Activated naive CD4-positive, alpha-beta T cell treated with anti-CD3 and anti-CD28 coated beads for 36 hours (primary cell): ENCODE data around the gene EIF5A. TPM values are rescaled to one million over a fixed set of nuclear protein-coding genes. Genes with fewer than 3 reads are reported as not detected.

ENCODE experiments used
- CTCF ChIA-PET: fragments of 350-600 bp; sonication (Branson Sonifier 250); formaldehyde crosslinking; loops from one replicate; lab custom pipeline; 2021; ENCODE audit warnings: antibody characterized with exemption; lab: Charles Lee
- DNase-seq: peaks from one replicate; pipeline ENCODE4 v3.0.0-alpha.2; 2020
- H3K27ac Mint-ChIP-seq: one replicate; pipeline ENCODE4 v1.8.0; 2021; ENCODE audit warnings: mild to moderate bottlenecking, mixed read lengths
- H3K27me3 Mint-ChIP-seq: one replicate; pipeline ENCODE4 v1.8.0; 2021; ENCODE audit warnings: low read depth, mixed read lengths
- H3K36me3 Mint-ChIP-seq: one replicate; pipeline ENCODE4 v1.8.0; 2021; ENCODE audit warnings: low read depth, mixed read lengths
- H3K4me1 Mint-ChIP-seq: one replicate; pipeline ENCODE4 v1.8.0; 2021; ENCODE audit warnings: low read depth, mixed read lengths
- H3K4me3 Mint-ChIP-seq: one replicate; pipeline ENCODE4 v1.8.0; 2021; ENCODE audit warnings: mild to moderate bottlenecking, moderate library complexity, mixed read lengths
- H3K9me3 Mint-ChIP-seq: one replicate; pipeline ENCODE4 v1.8.0; 2021; ENCODE audit warnings: mixed read lengths
- intact Hi-C: fragments of 100-400 bp; cut with micrococcal nuclease; formaldehyde crosslinking; loops from one replicate; pipeline ENCODE4 v1.15.1; 2023
- total RNA-seq, 2 experiments: library from RNA; stranded (reverse); gene quantifications; one replicate each; pipeline ENCODE4 v1.2.3, GENCODE V29; 2021

The EIF5A gene
- total RNA-seq, 2 experiments from 2014 or later: 757 to 792 TPM

GRCh38 chr17:7341842-7342241, 34.4 kb downstream of the EIF5A start:
- intact Hi-C loops: no loop called here
- H3K36me3 Mint-ChIP-seq: peaks cover 38% of the 10 kb centered on the region
- no peak for DNase-seq
- peaks cover 26% of the 10 kb centered on the region for H3K4me1 Mint-ChIP-seq
- CTCF ChIA-PET: interaction anchor here (1.0 kb wide), 1 partner anchor 14 kb away, joined by 3 read pairs; no protein-coding TSS in a partner anchor
- no peak overlapping the region for H3K27ac Mint-ChIP-seq
- H3K9me3 Mint-ChIP-seq: no peaks in the 10 kb centered on the region
- no peaks in the 10 kb centered on the region for H3K27me3 Mint-ChIP-seq
- H3K4me3 Mint-ChIP-seq: no peak overlapping the region

- Mint-ChIP-seq H3K36me3 (peaks cover 34% of the 10 kb centered on the region), H3K4me1 (peaks cover 15% of the 10 kb centered on the region), H3K27me3 (no peaks in the 10 kb centered on the region), H3K27ac (no peak overlapping the region), H3K4me3 (no peak overlapping the region), H3K9me3 (no peaks in the 10 kb centered on the region)
- no peak for DNase-seq
- CTCF ChIA-PET: interaction anchor here (2.3 to 2.4 kb wide), 2 partner anchors 17 to 62 kb away, joined by 6 to 7 read pairs; partner anchors contain the start of gene SLC2A4
- intact Hi-C loops: no loop called here
Observed at GRCh38 chr17:7343250-7343649, 35.8 kb downstream of the EIF5A start.

GRCh38 chr17:7346761-7347614, 39.6 kb downstream of the EIF5A start:
- Mint-ChIP-seq H3K4me1 (peaks cover 21% of the 10 kb centered on the region), H3K27me3 (no peaks in the 10 kb centered on the region), H3K9me3 (no peaks in the 10 kb centered on the region), H3K4me3 (no peak overlapping the region), H3K36me3 (peaks cover 29% of the 10 kb centered on the region), H3K27ac (no peak overlapping the region)
- no peak for DNase-seq
- intact Hi-C loops: loop anchor here (1.0 kb wide), 2 partner anchors 23 to 67 kb away; no protein-coding TSS in a partner anchor
- CTCF ChIA-PET: interaction anchor here (0.6 to 3.5 kb wide), 6 partner anchors 10 to 29 kb away, joined by 3 to 15 read pairs (median 5); partner anchors contain the start of genes ACAP1 and NEURL4

GRCh38 chr17:7347630-7348477, 40.4 kb downstream of the EIF5A start:
- intact Hi-C loops: no loop called here
- H3K9me3 Mint-ChIP-seq: no peaks in the 10 kb centered on the region
- H3K27me3 Mint-ChIP-seq: no peaks in the 10 kb centered on the region
- peaks cover 25% of the 10 kb centered on the region for H3K36me3 Mint-ChIP-seq
- H3K4me3 Mint-ChIP-seq: no peak overlapping the region
- no peak for DNase-seq
- CTCF ChIA-PET: interaction anchor here (0.6 to 3.5 kb wide), 8 partner anchors 8 to 28 kb away, joined by 3 to 15 read pairs (median 3); partner anchors contain the start of genes ACAP1 and NEURL4
- H3K27ac Mint-ChIP-seq: no peak overlapping the region
- peaks cover 27% of the 10 kb centered on the region for H3K4me1 Mint-ChIP-seq

GRCh38 chr17:7348478-7349242, 41.2 kb downstream of the EIF5A start:
- H3K36me3 Mint-ChIP-seq: peaks cover 22% of the 10 kb centered on the region
- no peaks in the 10 kb centered on the region for H3K27me3 Mint-ChIP-seq
- H3K9me3 Mint-ChIP-seq: no peaks in the 10 kb centered on the region
- no peak for DNase-seq
- CTCF ChIA-PET: interaction anchor here (0.7 to 3.5 kb wide), 7 partner anchors 9 to 32 kb away, joined by 3 to 15 read pairs (median 3); partner anchors contain the start of gene ACAP1
- no peak overlapping the region for H3K27ac Mint-ChIP-seq
- H3K4me3 Mint-ChIP-seq: no peak overlapping the region
- intact Hi-C loops: no loop called here
- H3K4me1 Mint-ChIP-seq: peaks cover 28% of the 10 kb centered on the region

- no peaks in the 10 kb centered on the region for H3K9me3 Mint-ChIP-seq
- CTCF ChIA-PET: interaction anchor here (1.4 to 1.6 kb wide), 2 partner anchors 22 to 29 kb away, joined by 3 to 8 read pairs; no protein-coding TSS in a partner anchor
- intact Hi-C loops: loop anchor here (1.0 to 5.0 kb wide), 4 partner anchors 15 to 72 kb away; partner anchors contain the start of genes ACAP1, GPS2 and TMEM256
- H3K4me3 Mint-ChIP-seq: peak within 1 kb of the TSS; percentile 62
- H3K27me3 Mint-ChIP-seq: no peaks in the 10 kb centered on the region
- peaks cover 43% of the 10 kb centered on the region for H3K4me1 Mint-ChIP-seq
- DNase-seq: peak; percentile 76
- peaks cover 20% of the 10 kb centered on the region for H3K36me3 Mint-ChIP-seq
- H3K27ac Mint-ChIP-seq: peak within 1 kb of the TSS; percentile 51
Observed at GRCh38 chr17:7351665-7352502, 44.5 kb downstream of the EIF5A start, which contains the start of gene KCTD11. TSS of gene KCTD11 (plus strand) at chr17:7352162.

GRCh38 chr17:7352503-7352889, 45.1 kb downstream of the EIF5A start:
- H3K4me1 Mint-ChIP-seq: peaks cover 43% of the 10 kb centered on the region
- H3K36me3 Mint-ChIP-seq: peaks cover 16% of the 10 kb centered on the region
- no peak for DNase-seq
- CTCF ChIA-PET: interaction anchor here (1.4 to 4.4 kb wide), 2 partner anchors 84 to 88 kb away, joined by 4 to 34 read pairs; partner anchors contain the start of gene TMEM102
- intact Hi-C loops: loop anchor here (5.0 kb wide), 1 partner anchor 50 kb away; the partner anchor contains the start of gene TMEM256
- peak overlapping the region; percentile 62 for H3K4me3 Mint-ChIP-seq
- H3K27me3 Mint-ChIP-seq: no peaks in the 10 kb centered on the region
- H3K9me3 Mint-ChIP-seq: no peaks in the 10 kb centered on the region
- H3K27ac Mint-ChIP-seq: peak overlapping the region; percentile 51

GRCh38 chr17:7352910-7353635, 45.6 kb downstream of the EIF5A start:
- Mint-ChIP-seq H3K4me1 (peaks cover 43% of the 10 kb centered on the region), H3K9me3 (no peaks in the 10 kb centered on the region), H3K36me3 (peaks cover 14% of the 10 kb centered on the region), H3K4me3 (peak overlapping the region; percentile 62), H3K27me3 (no peaks in the 10 kb centered on the region), H3K27ac (peak overlapping the region; percentile 51)
- CTCF ChIA-PET: interaction anchor here (0.8 to 4.4 kb wide), 6 partner anchors 8 to 236 kb away, joined by 3 to 34 read pairs (median 4); partner anchors contain the start of genes ACAP1, SENP3 and TMEM102
- DNase-seq: no peak
- intact Hi-C loops: loop anchor here (5.0 kb wide), 1 partner anchor 49 kb away; the partner anchor contains the start of gene TMEM256

GRCh38 chr17:7354262-7354843, 46.9 kb downstream of the EIF5A start:
- no peak overlapping the region for H3K4me3 Mint-ChIP-seq

More at GRCh38 chr17:7354262-7354843, 46.9 kb downstream of the EIF5A start:
- Mint-ChIP-seq H3K27ac (no peak overlapping the region), H3K9me3 (no peaks in the 10 kb centered on the region), H3K36me3 (peaks cover 11% of the 10 kb centered on the region), H3K27me3 (no peaks in the 10 kb centered on the region), H3K4me1 (peaks cover 42% of the 10 kb centered on the region)
- peak; percentile 71 for DNase-seq
- CTCF ChIA-PET: interaction anchor here (0.5 to 4.4 kb wide), 7 partner anchors 17 to 235 kb away, joined by 3 to 34 read pairs (median 7); partner anchors contain the start of genes ACAP1, NEURL4, SENP3 and TMEM102
- intact Hi-C loops: loop anchor here (5.0 kb wide), 1 partner anchor 48 kb away; the partner anchor contains the start of gene TMEM256
